HCT116 (cell line): Measurements from ENCODE around the gene ALPP. TPM values are rescaled to one million over a fixed set of nuclear protein-coding genes. Genes with fewer than 3 reads are reported as not detected.
"Not testable (repeated sequence)": the region's sequence is repeated elsewhere in the genome, so short reads cannot be mapped to it uniquely, and the experiment has no call there.

Source experiments
- ATAC-seq: fragments of 200-7000 bp; cut with Tn5 transposase; 2 replicates; pipeline ENCODE4 v1.9.1; 2020; ENCODE audit warnings: mild to moderate bottlenecking, moderate library complexity
- BruUV-seq: library from RNA; stranded (reverse); fragments of 400-500 nt; replicated peaks from 2 replicates; lab custom pipeline; 2021; lab: Mats Ljungman, UMichigan
- CTCF ChIA-PET: fragments of 300-600 bp; sonication (Branson Sonifier 250); formaldehyde crosslinking; loops from one replicate; lab custom pipeline; 2021; ENCODE audit warnings: antibody characterized with exemption; lab: Charles Lee
- POLR2A ChIA-PET: fragments of 300-600, 350-600 bp; sonication (Branson Sonifier 250); formaldehyde crosslinking; loops from one replicate; lab custom pipeline; 2021; ENCODE audit warnings: antibody characterized with exemption; lab: Charles Lee
- RAD21 ChIA-PET, 2 experiments: fragments of 300-600 bp; sonication (Branson Sonifier 250); formaldehyde crosslinking; loops; one replicate each; lab custom pipeline; 2023; ENCODE audit warnings: low total read pairs in 2 of 2; ENCODE audit not compliant: uncharacterized antibody in 2 of 2, unreplicated experiment in 2 of 2, low non-redundant PET in 1 of 2; lab: Charles Lee
- DNase-seq: peaks from one replicate; pipeline ENCODE4 v3.0.0-alpha.2; 2010; ENCODE audit warnings: low read depth, low spot score
- H2AFZ ChIP-seq: fragments of 200-600 bp; shearing (Covaris generic), sonication (generic); 2 replicates; pipeline ENCODE4 v1.6.1; 2017; ENCODE audit warnings: low read depth, mixed run types, mixed read lengths, antibody characterized with exemption, low read length; ENCODE audit not compliant: poor library complexity, severe bottlenecking
- H3K27ac ChIP-seq: 2 replicates; pipeline ENCODE4 v1.5.1; 2012; ENCODE audit warnings: low read depth, low read length
- H3K27me3 ChIP-seq: fragments of 200-600 bp; sonication (generic); 2 replicates; pipeline ENCODE4 v1.6.1; 2016; ENCODE audit warnings: mixed run types, low read length, mixed read lengths; ENCODE audit not compliant: insufficient read depth
- H3K36me3 ChIP-seq, 2 experiments: fragments of 200-500 bp in 1 of 2; fragments of 200-600 bp in 1 of 2; sonication (Bioruptor generic) in 1 of 2; sonication (generic) in 1 of 2; 2 replicates each; pipeline versions ENCODE4 v1.5.1 to v1.6.1; 2014 to 2016; ENCODE audit warnings: low read length in 2 of 2, inconsistent platforms in 1 of 2, mixed read lengths in 1 of 2, mixed run types in 1 of 2; ENCODE audit not compliant: insufficient read depth in 2 of 2, control insufficient read depth in 1 of 2
- H3K4me1 ChIP-seq, 2 experiments: fragments of 200-600 bp in 1 of 2; sonication (generic) in 1 of 2; 2 replicates each; pipeline versions ENCODE4 v1.5.1 to v1.6.1; 2012 to 2017; ENCODE audit warnings: low read length in 2 of 2, inconsistent platforms in 1 of 2, mild to moderate bottlenecking in 1 of 2, mixed read lengths in 1 of 2, mixed run types in 1 of 2, moderate library complexity in 1 of 2; ENCODE audit not compliant: insufficient read depth in 2 of 2, control insufficient read depth in 1 of 2
- H3K4me2 ChIP-seq: fragments of 200-600 bp; sonication (generic); 2 replicates; pipeline ENCODE4 v1.6.1; 2017; ENCODE audit warnings: mixed run types, low read length, mixed read lengths
- H3K4me3 ChIP-seq, 2 experiments: fragments of 200-600 bp in 1 of 2; sonication (generic) in 1 of 2; replicated peaks in 1 of 2; 2 replicates each; pipeline ENCODE4 v1.5.1; 2011 to 2016; ENCODE audit warnings: low read length in 2 of 2, control low read depth in 1 of 2, low read depth in 1 of 2, mild to moderate bottlenecking in 1 of 2, mixed read lengths in 1 of 2, mixed run types in 1 of 2
- H3K79me2 ChIP-seq: fragments of 200-600 bp; sonication (generic); 2 replicates; pipeline ENCODE4 v1.6.1; 2017; ENCODE audit warnings: mild to moderate bottlenecking, mixed run types, low read length, moderate library complexity, mixed read lengths; ENCODE audit not compliant: insufficient read depth
- H3K9ac ChIP-seq: fragments of 200-600 bp; sonication (generic); 2 replicates; pipeline ENCODE4 v1.6.1; 2016; ENCODE audit warnings: low read length, mixed read lengths
- H3K9me2 ChIP-seq: fragments of 200-600 bp; sonication (generic), shearing (Covaris generic); 2 replicates; pipeline ENCODE4 v1.6.1; 2017; ENCODE audit warnings: mixed run types, mild to moderate bottlenecking, moderate library complexity; ENCODE audit not compliant: insufficient read depth
- H3K9me3 ChIP-seq, 2 experiments: fragments of 200-500 bp in 1 of 2; fragments of 200-600 bp in 1 of 2; sonication (Bioruptor generic) in 1 of 2; sonication (generic) in 1 of 2; 2 replicates each; pipeline ENCODE4 v1.6.1; 2014 to 2017; ENCODE audit warnings: low read length in 2 of 2, mixed read lengths in 2 of 2, inconsistent platforms in 1 of 2, low read depth in 1 of 2, mild to moderate bottlenecking in 1 of 2, mixed run types in 1 of 2, moderate library complexity in 1 of 2; ENCODE audit not compliant: control insufficient read depth in 1 of 2, insufficient read depth in 1 of 2
- H4K20me1 ChIP-seq: fragments of 200-600 bp; sonication (generic), shearing (Covaris generic); 2 replicates; pipeline ENCODE4 v1.6.1; 2017; ENCODE audit warnings: mixed run types, mild to moderate bottlenecking, moderate library complexity; ENCODE audit not compliant: insufficient read depth
- CBX3 ChIP-seq: IDR thresholded peaks from 2 replicates; pipeline ENCODE4 v1.6.1; 2012; ENCODE audit warnings: low read depth
- ELF1 ChIP-seq: IDR thresholded peaks from 2 replicates; pipeline ENCODE4 v1.6.1; 2012; ENCODE audit warnings: low read depth, borderline replicate concordance
- RAD21 ChIP-seq: IDR thresholded peaks from 2 replicates; pipeline ENCODE4 v1.6.1; 2012; ENCODE audit warnings: low read depth, mild to moderate bottlenecking
- ZFX ChIP-seq: fragments of 450-650 bp; IDR thresholded peaks from 2 replicates; pipeline ENCODE4 v1.6.1; 2017
- intact Hi-C: fragments of 100-400 bp; cut with micrococcal nuclease; formaldehyde crosslinking; loops from 2 replicates; pipeline ENCODE4 v1.10.0; 2022
- total RNA-seq: library from RNA; stranded (reverse); gene quantifications from one replicate; pipeline ENCODE4 v1.2.1, GENCODE V29; 2021; ENCODE audit not compliant: unreplicated experiment
- TF ChIP-seq, protein P1 (sequence below): IDR thresholded peaks from 2 replicates; pipeline ENCODE4 v1.6.1; 2012; ENCODE audit warnings: low read depth
- TF ChIP-seq, protein P2 (sequence below): IDR thresholded peaks from 2 replicates; pipeline ENCODE4 v1.6.1; 2012

Gene ALPP
- total RNA-seq, 1 experiment from 2014 or later: 0.34 TPM

DNA sequence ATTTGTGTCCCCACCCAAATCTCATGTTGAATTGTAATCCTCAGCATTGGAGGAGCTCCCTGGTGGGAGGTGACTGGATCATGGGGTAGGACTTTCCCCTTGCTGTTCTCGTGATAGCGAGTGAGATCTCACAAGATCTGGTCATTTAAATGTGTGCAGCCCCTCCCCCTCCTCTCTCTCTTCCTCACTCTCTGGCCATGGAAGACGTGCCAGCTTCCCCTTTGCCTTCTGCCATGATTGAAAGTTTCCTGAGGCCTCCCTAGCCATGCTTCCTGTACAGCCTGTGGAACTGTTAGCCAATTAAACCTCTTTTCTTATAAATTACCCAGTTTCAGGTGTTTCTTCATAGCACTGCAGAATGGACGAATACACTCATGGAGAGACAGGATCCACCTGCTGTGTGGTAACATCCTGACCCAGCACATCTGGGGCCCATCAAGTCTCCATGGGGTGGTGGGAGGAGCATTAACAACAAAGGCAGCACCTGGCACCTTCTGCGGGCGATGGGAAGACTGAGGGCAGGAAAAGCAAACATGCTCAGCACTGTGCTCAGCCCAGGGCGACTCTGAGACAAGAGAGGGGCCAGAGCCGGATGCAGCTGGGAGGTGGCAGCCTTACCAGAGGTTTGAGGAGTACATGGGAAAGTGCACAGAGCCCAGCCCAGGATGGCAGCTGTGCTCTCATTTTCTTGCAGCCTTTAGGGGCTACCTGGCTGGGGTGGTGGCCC, 16.2 kb upstream of the ALPP start:
- no peak for TF ChIP-seq ZFX
- TF ChIP-seq CBX3: no peak
- no peak for TF ChIP-seq RAD21
- TF ChIP-seq, protein P1, sequence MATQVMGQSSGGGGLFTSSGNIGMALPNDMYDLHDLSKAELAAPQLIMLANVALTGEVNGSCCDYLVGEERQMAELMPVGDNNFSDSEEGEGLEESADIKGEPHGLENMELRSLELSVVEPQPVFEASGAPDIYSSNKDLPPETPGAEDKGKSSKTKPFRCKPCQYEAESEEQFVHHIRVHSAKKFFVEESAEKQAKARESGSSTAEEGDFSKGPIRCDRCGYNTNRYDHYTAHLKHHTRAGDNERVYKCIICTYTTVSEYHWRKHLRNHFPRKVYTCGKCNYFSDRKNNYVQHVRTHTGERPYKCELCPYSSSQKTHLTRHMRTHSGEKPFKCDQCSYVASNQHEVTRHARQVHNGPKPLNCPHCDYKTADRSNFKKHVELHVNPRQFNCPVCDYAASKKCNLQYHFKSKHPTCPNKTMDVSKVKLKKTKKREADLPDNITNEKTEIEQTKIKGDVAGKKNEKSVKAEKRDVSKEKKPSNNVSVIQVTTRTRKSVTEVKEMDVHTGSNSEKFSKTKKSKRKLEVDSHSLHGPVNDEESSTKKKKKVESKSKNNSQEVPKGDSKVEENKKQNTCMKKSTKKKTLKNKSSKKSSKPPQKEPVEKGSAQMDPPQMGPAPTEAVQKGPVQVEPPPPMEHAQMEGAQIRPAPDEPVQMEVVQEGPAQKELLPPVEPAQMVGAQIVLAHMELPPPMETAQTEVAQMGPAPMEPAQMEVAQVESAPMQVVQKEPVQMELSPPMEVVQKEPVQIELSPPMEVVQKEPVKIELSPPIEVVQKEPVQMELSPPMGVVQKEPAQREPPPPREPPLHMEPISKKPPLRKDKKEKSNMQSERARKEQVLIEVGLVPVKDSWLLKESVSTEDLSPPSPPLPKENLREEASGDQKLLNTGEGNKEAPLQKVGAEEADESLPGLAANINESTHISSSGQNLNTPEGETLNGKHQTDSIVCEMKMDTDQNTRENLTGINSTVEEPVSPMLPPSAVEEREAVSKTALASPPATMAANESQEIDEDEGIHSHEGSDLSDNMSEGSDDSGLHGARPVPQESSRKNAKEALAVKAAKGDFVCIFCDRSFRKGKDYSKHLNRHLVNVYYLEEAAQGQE: no peak
- no peak for TF ChIP-seq ELF1
- TF ChIP-seq, protein P2, sequence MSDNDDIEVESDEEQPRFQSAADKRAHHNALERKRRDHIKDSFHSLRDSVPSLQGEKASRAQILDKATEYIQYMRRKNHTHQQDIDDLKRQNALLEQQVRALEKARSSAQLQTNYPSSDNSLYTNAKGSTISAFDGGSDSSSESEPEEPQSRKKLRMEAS: no peak
- no peak overlapping the region for H2AFZ ChIP-seq
- no peak overlapping the region for H3K4me3 ChIP-seq
- intact Hi-C loops: no loop called here
- no peaks in the 10 kb centered on the region for H3K27me3 ChIP-seq
- ChIA-PET POLR2A (no interaction called here), CTCF (interaction anchor here (1.5 to 1.9 kb wide), 2 partner anchors 11 to 461 kb away, joined by 4 to 5 read pairs; no protein-coding TSS in a partner anchor), RAD21 (no interaction called here)
- ATAC-seq: no peak
- H3K27ac ChIP-seq: no peak overlapping the region
- no peak for DNase-seq
- H3K9me2 ChIP-seq: no peaks in the 10 kb centered on the region
- no TSS peak for BruUV-seq
- no peaks in the 10 kb centered on the region for H4K20me1 ChIP-seq
- H3K4me1 ChIP-seq: peaks cover 0 to 4% of the 10 kb centered on the region in 2 experiments; a peak in 1 of 4 replicates
- H3K79me2 ChIP-seq: no peaks in the 10 kb centered on the region
- no peak overlapping the region for H3K4me2 ChIP-seq
- no peaks in the 10 kb centered on the region for H3K9me3 ChIP-seq
- no peak overlapping the region for H3K9ac ChIP-seq
- H3K36me3 ChIP-seq: no peaks in the 10 kb centered on the region

DNA sequence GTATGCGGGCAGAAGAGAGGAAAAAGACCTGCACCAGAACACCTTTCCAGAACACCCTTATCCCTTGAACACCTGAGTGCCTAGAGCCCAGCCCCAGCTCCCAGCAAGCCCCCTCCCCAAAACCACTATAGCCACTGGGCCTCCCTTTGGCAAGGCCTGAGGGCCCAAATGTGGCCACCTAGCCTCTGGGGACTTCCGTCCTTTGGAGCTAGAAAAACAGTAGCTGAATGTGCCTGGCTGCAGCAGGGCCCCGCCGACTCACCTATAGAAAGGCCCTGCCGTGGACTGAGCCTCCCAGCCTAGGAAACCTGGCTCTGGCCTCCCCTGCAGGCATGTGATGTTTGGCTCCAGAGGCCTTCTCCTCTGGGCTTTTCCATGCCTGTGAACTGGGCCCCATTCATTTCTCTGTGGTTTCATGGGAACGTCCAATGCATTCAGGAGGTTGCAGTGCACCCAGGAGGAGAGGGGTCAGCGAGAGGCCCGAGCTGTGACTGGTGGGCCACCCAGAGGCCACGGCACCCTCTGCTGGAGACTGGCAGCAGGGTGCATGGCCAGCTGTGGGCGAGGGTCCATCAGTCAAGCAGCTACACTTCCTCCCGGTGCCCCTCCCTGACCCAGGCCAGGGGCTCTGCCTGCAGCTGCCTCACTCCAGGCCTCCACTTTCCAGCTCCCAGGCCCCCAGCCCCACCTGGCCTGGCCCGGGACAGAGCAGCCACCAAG, 15.3 kb upstream of the ALPP start:
- RAD21 ChIA-PET, H3K9me2 ChIP-seq, H3K27ac ChIP-seq, H2AFZ ChIP-seq, H3K27me3 ChIP-seq, H4K20me1 ChIP-seq, H3K36me3 ChIP-seq, H3K4me2 ChIP-seq, H3K79me2 ChIP-seq, H3K9me3 ChIP-seq, H3K4me3 ChIP-seq, H3K4me1 ChIP-seq, ATAC-seq, POLR2A ChIA-PET, BruUV-seq, DNase-seq, H3K9ac ChIP-seq, intact Hi-C loops: not testable (repeated sequence)
- CTCF ChIA-PET: interaction anchor here (1.1 to 1.9 kb wide), 3 partner anchors 22 to 462 kb away, joined by 3 to 5 read pairs (median 3); no protein-coding TSS in a partner anchor
